NCI-H82 treated with DMSO at 0.1 percent for 48 hours (cell line): ENCODE results near the gene ZBTB16.

ENCODE experiments used
- DNase-seq: peaks from one replicate; lab custom pipeline; 2025; ENCODE audit not compliant: unreplicated experiment; lab: John Stamatoyannopoulos, UW

The ZBTB16 gene

GRCh38 chr11:114291842-114292680 lies 232.6 kb downstream of the ZBTB16 start:
- no peak for DNase-seq

- no peak for DNase-seq
Measured at GRCh38 chr11:114293201-114293711, 233.7 kb downstream of the ZBTB16 start.

- DNase-seq: no peak
Measured at GRCh38 chr11:114295676-114296604, 236.4 kb downstream of the ZBTB16 start, which contains the start of gene NNMT. NNMT (plus strand) TSS chr11:114296399; CDS start chr11:114296557, 158 bp downstream.

GRCh38 chr11:114296605-114297372 lies 237.3 kb downstream of the ZBTB16 start:
- no peak for DNase-seq

DNA sequence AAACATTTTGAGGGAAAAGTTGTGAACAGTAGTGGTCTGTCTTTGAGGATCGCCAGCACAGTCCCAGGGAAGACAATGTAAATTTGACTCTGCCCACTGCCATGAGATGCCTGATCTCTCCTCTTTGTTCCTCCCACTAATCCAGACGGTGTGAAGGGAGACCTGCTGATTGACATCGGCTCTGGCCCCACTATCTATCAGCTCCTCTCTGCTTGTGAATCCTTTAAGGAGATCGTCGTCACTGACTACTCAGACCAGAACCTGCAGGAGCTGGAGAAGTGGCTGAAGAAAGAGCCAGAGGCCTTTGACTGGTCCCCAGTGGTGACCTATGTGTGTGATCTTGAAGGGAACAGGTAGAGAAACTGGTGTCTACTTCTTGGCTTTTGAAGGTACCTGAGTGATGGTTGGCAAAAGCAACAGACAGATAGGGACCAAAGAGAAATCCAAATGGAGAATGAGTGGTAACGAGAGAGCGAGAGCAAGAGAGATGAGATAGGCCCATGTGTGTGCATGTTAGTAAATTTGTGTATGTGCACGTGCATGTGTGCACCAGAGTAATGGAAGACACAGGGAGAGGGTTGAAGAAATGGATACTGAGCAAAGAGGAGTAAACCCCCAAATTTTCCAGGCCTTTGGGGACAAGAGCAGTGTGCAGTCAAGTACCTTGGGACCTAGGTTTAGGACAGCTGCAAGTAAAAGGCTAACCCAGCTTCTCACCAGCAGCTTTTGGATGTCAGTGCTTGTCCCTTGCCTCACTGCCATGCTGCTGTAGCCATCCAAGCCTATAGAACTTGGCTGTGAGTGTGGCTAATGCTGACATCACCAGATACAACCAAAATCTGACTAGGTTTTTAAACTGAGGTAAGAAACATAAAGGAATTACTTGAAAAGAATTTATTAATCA lies 238.5 kb downstream of the ZBTB16 start:
- DNase-seq: no peak

GRCh38 chr11:114298710-114299109 lies 239.2 kb downstream of the ZBTB16 start:
- no peak for DNase-seq
